HG03575 (cell line): ENCODE measurements around the gene PASK.
"Not testable (repeated sequence)": the region's sequence is repeated elsewhere in the genome, so short reads cannot be mapped to it uniquely, and the experiment has no call there.

Experiments used
- ATAC-seq: cut with Tn5 transposase; IDR thresholded peaks from one replicate; pipeline ENCODE4 v1.9.1; 2021; ENCODE audit not compliant: unreplicated experiment, insufficient number of reproducible peaks, low FRiP score; ENCODE audit errors: extremely low read depth

The PASK gene

GRCh38 chr2:241112046-241112445 lies 37.2 kb downstream of the PASK start:
- ATAC-seq, result no peak

GRCh38 chr2:241111440-241111805 lies 37.8 kb downstream of the PASK start:
- no peak for ATAC-seq

GRCh38 chr2:241110607-241111439 lies 38.4 kb downstream of the PASK start:
- no peak for ATAC-seq

GRCh38 chr2:241110089-241110606 lies 39.1 kb downstream of the PASK start:
- ATAC-seq, result no peak

GRCh38 chr2:241109210-241110088 lies 39.8 kb downstream of the PASK start:
- ATAC-seq, result no peak

- no peak for ATAC-seq
Measured at GRCh38 chr2:241108271-241109209, 40.7 kb downstream of the PASK start.

GRCh38 chr2:241107031-241107783 lies 42.1 kb downstream of the PASK start:
- no peak for ATAC-seq

- ATAC-seq, result no peak
Measured at GRCh38 chr2:241105641-241106040, 43.6 kb downstream of the PASK start.

GRCh38 chr2:241104611-241105010 lies 44.7 kb downstream of the PASK start:
- ATAC-seq, result not testable (repeated sequence)

- ATAC-seq, result no peak
Measured at GRCh38 chr2:241103176-241103595, 46.1 kb downstream of the PASK start.

DNA sequence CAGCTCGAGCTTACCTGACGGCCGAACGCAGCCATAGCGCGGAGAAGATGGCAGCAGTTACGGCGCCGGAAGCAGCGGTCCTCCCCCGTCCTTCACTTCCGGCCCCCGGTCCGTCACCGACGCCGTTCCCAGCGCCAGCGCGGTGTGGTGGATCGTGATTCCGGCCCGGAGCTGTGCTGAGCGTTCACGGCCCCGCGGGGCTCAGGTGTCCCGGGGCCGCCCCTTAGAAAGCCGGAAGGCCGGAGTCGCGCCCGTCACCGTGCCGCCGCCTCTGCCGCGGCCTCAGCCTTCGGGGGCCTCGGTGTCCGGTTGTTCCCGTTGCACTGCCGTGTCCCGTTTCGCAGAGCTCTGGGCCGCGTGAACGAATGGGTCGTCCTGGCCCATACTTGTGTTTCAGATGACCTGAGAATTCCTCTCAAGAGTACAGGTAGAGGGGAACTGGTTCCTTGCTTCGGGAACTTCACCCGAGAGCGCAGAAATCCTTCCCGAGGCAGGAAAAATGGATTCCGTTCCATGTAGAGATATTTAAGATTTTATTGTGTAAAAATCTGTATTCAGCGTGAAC lies 47.0 kb downstream of the PASK start, which contains the start of gene MTERF4:
Gene MTERF4 (minus strand): TSS at position 49 of the 565 bp plus-strand sequence. CDS start 14 bp downstream, at position 35.
- no peak for ATAC-seq

DNA sequence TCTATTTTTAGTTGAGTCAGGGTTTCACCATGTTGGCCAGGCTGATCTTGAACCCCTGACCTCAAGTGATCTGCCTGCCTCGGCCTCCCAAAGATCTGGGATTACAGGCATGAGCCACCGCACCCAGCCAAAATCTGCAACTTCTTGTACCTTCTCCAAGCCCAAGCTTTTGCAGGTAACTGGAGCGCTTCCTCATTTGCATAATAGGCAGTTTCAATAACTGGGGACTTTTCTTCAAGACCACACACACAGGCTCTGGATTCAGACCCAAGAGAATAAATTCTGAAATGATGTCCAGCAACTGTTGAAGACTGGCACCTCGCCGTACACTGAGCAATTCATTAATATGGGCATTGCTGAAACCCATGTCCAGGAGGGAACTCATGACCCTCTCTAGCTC lies 50.0 kb downstream of the PASK start:
- ATAC-seq, result no peak

- ATAC-seq, result no peak
Measured at GRCh38 chr2:241096979-241097378, 52.3 kb downstream of the PASK start.

DNA sequence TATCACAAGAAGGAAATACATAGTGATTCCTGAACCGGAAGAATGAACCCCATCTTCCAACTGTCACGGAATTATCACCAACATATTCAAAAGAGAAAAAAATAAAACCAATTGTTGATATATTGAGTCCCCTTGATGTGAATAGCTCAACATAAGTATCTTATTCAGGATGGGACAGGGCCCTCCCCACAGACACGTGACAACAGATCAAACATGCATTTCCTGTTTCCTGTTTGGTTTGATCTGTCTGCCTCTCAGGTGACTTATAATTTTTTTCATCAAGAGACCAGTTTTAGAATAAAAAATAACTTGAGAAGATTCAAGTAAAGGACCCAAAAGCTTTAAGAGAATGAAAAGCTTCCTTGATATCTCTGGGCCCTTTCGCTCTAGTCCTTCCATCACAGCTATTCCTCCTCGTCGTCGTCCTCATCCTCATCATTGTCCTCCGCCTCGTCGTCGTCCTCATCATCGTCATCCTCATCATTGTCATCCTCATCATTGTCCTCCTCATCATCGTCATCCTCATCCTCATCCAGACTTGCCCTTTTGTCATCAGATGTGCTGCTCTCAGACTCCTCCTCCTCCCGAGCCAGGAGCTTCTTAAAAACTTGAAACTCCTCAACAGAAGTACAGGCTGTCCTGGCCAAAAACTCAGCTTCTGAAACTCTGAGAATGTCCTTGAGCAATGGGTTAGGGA lies 53.5 kb downstream of the PASK start:
- ATAC-seq, result no peak

DNA sequence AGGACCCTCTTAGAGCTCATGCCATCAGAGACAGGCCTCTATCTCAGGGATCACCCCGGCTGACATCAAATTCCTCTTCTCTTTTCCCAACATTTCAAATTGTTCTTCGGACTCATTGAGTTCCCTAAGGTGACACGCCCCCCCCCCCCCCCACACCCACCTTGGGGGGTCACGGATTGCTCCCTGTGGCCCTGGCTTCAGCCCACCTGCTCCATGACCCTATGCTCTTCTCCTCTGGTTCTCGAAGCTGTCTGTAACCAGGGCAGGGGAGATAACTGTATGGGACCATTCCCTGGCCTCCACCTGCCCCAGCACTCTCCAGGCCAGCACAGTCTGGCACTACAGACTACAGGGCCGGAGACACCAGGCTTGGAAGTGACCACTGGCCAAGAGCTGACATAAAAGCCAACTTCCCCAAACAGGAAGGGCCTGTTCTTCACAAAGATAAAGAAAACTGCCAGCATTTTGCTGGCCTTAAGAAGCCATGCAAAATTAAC lies 54.3 kb downstream of the PASK start:
- ATAC-seq, result no peak

DNA sequence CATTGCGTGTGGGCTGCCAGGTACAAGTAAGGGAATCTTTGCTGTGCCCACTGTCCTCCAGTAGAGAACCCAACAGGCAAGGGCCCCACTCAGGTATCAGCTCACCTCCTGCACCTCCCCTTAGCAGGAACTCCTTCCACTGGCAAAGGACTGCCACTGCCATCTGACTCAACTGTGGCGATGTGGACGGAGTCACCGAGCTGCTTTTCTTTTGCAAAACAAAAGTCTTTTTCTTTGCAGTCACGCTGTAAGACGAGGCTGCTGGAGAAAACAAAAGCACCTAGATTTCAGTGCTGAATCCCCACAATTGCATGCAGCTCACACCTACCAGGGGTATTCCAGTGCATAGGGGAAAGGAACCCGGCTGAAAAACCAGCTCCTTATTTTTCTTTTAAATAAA lies 55.1 kb downstream of the PASK start:
- no peak for ATAC-seq

DNA sequence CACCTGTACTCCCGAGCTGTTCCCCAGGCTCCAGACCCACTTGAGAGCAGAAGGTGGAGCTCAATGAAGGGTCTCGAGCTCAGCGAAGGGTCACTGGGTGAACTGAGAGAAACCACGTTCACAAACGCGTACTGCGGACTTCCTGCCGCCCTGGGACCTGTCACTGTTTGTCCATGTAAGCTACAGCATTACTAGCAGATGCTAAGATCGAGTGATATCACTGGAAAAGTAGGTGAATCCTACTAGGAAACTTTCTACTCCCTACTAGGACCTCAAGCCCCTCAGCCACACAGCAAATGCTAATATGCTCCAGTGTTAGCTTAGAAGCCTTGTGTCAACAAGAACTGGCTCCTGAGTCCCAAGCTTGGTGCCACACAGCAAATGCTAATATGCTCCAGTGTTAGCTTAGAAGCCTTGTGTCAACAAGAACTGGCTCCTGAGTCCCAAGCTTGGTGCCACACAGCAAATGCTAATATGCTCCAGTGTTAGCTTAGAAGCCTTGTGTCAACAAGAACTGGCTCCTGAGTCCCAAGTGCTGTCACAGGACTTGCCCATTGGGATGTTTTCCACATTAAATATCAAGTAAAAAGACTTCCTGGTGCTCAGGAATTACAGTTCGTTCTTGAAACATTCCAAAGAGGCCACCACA lies 56.0 kb downstream of the PASK start:
- not testable (repeated sequence) for ATAC-seq
